PC-9 (cell line): Measurements from ENCODE around the gene SLC25A51. TPM values are rescaled to one million over a fixed set of nuclear protein-coding genes. Genes with fewer than 3 reads are reported as not detected.

Experiments used
- BruUV-seq: library from RNA; stranded (reverse); fragments of 400-500 nt; replicated peaks from 2 replicates; lab custom pipeline; 2021; lab: Mats Ljungman, UMichigan
- CTCF ChIA-PET: fragments of 300-600 bp; sonication (Branson Sonifier 250); formaldehyde crosslinking; loops from one replicate; lab custom pipeline; 2022; ENCODE audit warnings: antibody characterized with exemption; lab: Charles Lee
- POLR2A ChIA-PET: fragments of 300-600 bp; sonication (Branson Sonifier 250); formaldehyde crosslinking; loops from one replicate; lab custom pipeline; 2022; ENCODE audit warnings: antibody characterized with exemption; ENCODE audit not compliant: unreplicated experiment; lab: Charles Lee
- DNase-seq, 2 experiments: peaks; one replicate each; pipeline versions ENCODE4 v3.0.0 to v3.0.0-alpha.2; 2015 to 2022; ENCODE audit warnings: mixed read lengths in 1 of 2
- H2AFZ ChIP-seq: fragments of 200-600 bp; sonication (generic); 2 replicates; pipeline ENCODE4 v1.8.1; 2017; ENCODE audit warnings: antibody characterized with exemption
- H3F3A ChIP-seq: fragments of 200-600 bp; sonication (generic); 2 replicates; pipeline ENCODE4 v1.8.1; 2017; ENCODE audit warnings: antibody characterized with exemption, mild to moderate bottlenecking, low read depth; ENCODE audit not compliant: insufficient read depth
- H3K27ac ChIP-seq: fragments of 200-600 bp; sonication (generic); 2 replicates; pipeline ENCODE4 v1.6.1; 2016; ENCODE audit warnings: mixed run types
- H3K27me3 ChIP-seq: fragments of 200-600 bp; sonication (generic); 2 replicates; pipeline ENCODE4 v1.6.1; 2016; ENCODE audit warnings: low read depth, mixed run types; ENCODE audit not compliant: insufficient read depth
- H3K36me3 ChIP-seq: fragments of 200-600 bp; sonication (generic); 2 replicates; pipeline ENCODE4 v1.6.1; 2016; ENCODE audit warnings: low read depth, mixed run types
- H3K4me1 ChIP-seq: fragments of 200-600 bp; sonication (generic); replicated peaks from 2 replicates; pipeline ENCODE4 v1.6.1; 2016; ENCODE audit warnings: mixed run types; ENCODE audit not compliant: insufficient read depth
- H3K4me2 ChIP-seq: fragments of 200-600 bp; sonication (generic); 2 replicates; pipeline ENCODE4 v1.6.1; 2017; ENCODE audit warnings: mixed run types
- H3K4me3 ChIP-seq: fragments of 200-600 bp; sonication (generic); 2 replicates; pipeline ENCODE4 v1.6.1; 2016; ENCODE audit warnings: mixed run types
- H3K79me2 ChIP-seq: fragments of 200-600 bp; sonication (generic); 2 replicates; pipeline ENCODE4 v1.6.1; 2017; ENCODE audit warnings: low read depth, mixed run types
- H3K9me2 ChIP-seq: fragments of 200-600 bp; sonication (generic); 2 replicates; pipeline ENCODE4 v1.8.1; 2017; ENCODE audit warnings: mild to moderate bottlenecking; ENCODE audit not compliant: insufficient read depth
- H3K9me3 ChIP-seq: fragments of 200-600 bp; sonication (generic); 2 replicates; pipeline ENCODE4 v1.8.1; 2016; ENCODE audit warnings: low read depth; ENCODE audit not compliant: insufficient read depth
- H4K20me1 ChIP-seq: fragments of 200-600 bp; sonication (generic); 2 replicates; pipeline ENCODE4 v1.8.1; 2017; ENCODE audit not compliant: insufficient read depth
- EZH2 ChIP-seq: fragments of 200-600 bp; sonication (generic); IDR thresholded peaks from 2 replicates; pipeline ENCODE4 v1.8.0; 2017; ENCODE audit warnings: antibody characterized with exemption, low read depth
- intact Hi-C: fragments of 100-400 bp; cut with micrococcal nuclease; formaldehyde crosslinking; loops from one replicate; pipeline ENCODE4 v1.10.0; 2022; ENCODE audit not compliant: unreplicated experiment
- total RNA-seq: library from RNA; stranded (reverse); gene quantifications from 2 replicates; pipeline ENCODE4 v1.2.3, GENCODE V29; 2021
- TF ChIP-seq, protein P1 (sequence below): fragments of 200-600 bp; sonication (generic); conservative IDR thresholded peaks from 2 replicates; pipeline ENCODE4 v1.6.1; 2017; ENCODE audit warnings: mixed run types, antibody characterized with exemption, mild to moderate bottlenecking, moderate library complexity

The SLC25A51 gene
- total RNA-seq, 1 experiment from 2014 or later: 14.9 TPM

DNA sequence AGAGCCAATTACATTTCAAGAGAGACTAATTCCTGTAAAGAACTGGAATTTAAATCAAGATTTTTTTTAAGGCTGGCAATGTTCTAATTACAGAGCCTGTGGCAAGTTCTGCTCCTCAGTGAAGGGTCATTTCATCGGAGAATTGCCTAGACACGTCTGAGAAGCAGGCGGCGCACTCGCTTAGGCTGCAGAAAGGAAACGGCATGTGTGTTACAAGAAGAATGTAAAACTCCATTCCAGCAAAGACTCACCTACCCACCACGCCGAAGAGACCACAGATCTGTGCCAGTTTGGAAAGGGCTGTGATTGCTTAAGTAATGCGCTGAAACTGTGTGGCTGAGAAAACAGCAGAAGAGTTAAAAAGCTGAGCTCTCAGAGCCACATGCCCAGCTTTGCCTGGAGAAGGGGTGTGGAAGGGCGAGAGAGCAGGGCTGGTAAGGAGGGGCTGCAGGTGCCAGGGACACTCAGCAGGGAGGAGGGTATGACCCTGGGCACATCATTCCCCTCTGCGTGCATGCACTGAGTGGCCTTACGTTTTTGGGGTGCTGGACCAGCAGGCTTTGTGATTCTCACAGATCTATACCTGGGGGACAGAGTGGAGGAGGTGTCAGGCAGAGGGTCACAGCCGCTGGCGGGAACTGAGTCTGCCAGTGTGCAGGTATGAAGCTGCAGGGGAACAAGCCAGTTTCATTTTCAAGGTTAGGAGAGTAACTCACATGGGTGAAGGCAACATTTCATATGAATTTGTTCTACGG, 17.8 kb upstream of the SLC25A51 start:
- Histone ChIP-seq H3F3A (peaks cover 4% of the 10 kb centered on the region; the same call in 1 of the 2 replicates), H2AFZ (no peak overlapping the region), H4K20me1 (peaks cover 7% of the 10 kb centered on the region), H3K4me2 (no peak overlapping the region), H3K9me2 (no peaks in the 10 kb centered on the region), H3K36me3 (no peaks in the 10 kb centered on the region), H3K9me3 (no peaks in the 10 kb centered on the region), H3K4me1 (no peaks in the 10 kb centered on the region), H3K79me2 (0 out of 2 replicates have a peak, but pooled peaks cover 8% of the 10 kb centered on the region), H3K4me3 (no peak overlapping the region), H3K27me3 (no peaks in the 10 kb centered on the region), H3K27ac (no peak overlapping the region)
- intact Hi-C loops: no loop called here
- ChIA-PET CTCF (no interaction called here), POLR2A (no interaction called here)
- no peak for TF ChIP-seq EZH2
- TF ChIP-seq, protein P1, sequence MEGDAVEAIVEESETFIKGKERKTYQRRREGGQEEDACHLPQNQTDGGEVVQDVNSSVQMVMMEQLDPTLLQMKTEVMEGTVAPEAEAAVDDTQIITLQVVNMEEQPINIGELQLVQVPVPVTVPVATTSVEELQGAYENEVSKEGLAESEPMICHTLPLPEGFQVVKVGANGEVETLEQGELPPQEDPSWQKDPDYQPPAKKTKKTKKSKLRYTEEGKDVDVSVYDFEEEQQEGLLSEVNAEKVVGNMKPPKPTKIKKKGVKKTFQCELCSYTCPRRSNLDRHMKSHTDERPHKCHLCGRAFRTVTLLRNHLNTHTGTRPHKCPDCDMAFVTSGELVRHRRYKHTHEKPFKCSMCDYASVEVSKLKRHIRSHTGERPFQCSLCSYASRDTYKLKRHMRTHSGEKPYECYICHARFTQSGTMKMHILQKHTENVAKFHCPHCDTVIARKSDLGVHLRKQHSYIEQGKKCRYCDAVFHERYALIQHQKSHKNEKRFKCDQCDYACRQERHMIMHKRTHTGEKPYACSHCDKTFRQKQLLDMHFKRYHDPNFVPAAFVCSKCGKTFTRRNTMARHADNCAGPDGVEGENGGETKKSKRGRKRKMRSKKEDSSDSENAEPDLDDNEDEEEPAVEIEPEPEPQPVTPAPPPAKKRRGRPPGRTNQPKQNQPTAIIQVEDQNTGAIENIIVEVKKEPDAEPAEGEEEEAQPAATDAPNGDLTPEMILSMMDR: no peak
- DNase-seq: no peak
- no TSS peak for BruUV-seq

DNA sequence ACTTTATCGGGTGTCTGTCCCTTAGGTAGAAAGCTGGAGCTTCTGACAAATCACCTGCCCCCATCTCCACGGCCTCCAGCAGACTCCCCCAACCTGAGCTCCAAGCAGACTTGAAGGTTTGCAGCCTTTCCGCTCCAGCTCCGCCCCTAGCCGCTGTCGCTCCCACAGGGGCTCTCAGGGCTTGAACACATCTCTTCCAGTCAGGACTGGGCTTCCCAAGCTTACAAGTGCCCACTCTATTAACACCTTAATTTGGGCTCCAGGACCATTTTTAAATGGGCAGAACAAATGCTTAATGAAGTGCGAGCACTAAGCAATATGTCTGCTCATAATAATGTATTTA, 17.2 kb upstream of the SLC25A51 start:
- H3K27me3 ChIP-seq: no peaks in the 10 kb centered on the region
- no peaks in the 10 kb centered on the region for H3K9me3 ChIP-seq
- no peaks in the 10 kb centered on the region for H3K9me2 ChIP-seq
- H3F3A ChIP-seq: peaks cover 5% of the 10 kb centered on the region; the same call in 1 of the 2 replicates
- ChIA-PET CTCF (no interaction called here), POLR2A (no interaction called here)
- H3K27ac ChIP-seq: no peak overlapping the region
- H3K36me3 ChIP-seq: no peaks in the 10 kb centered on the region
- BruUV-seq: no TSS peak
- H4K20me1 ChIP-seq: peaks cover 2% of the 10 kb centered on the region
- no peak overlapping the region for H2AFZ ChIP-seq
- TF ChIP-seq, protein P1: no peak
- no peak for TF ChIP-seq EZH2
- H3K4me2 ChIP-seq: no peak overlapping the region
- no peak for DNase-seq
- no peaks in the 10 kb centered on the region for H3K4me1 ChIP-seq
- 0 out of 2 replicates have a peak, but pooled peaks cover 2% of the 10 kb centered on the region for H3K79me2 ChIP-seq
- H3K4me3 ChIP-seq: no peak overlapping the region
- intact Hi-C loops: no loop called here

DNA sequence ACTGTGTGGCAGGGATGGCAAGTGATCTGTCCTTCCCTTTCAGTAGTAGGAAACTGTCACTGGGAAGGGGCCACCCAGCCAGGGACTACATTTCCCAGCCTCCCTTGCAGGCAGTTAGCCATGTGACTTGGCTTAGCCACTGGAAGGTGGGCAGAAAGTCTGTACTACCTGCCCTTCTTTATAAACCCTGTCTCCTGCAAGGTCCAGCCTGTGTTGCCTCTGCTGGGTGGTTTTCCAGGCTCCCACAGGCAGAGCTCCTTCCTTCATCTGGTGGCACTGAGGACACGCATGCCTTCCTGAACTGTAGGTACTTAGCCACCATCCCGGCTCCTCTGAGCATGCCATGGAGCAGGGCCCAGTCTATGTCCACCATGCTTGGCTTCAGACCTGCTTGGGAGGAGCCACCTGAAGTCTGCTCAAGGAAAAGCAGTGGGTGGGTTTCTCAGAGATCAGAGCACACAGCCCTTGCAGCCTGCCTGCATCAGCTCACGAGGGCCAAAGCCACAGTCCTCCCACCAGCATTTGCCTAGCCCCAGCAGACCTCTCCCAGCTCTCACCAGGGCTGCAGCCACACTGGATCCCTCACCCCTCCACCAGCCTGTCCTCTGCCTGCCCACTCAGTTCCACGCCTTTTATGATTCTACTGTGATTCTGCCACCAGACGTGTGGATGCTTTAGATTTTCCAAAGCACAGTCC, 16.7 kb upstream of the SLC25A51 start:
- H3K27ac ChIP-seq: no peak overlapping the region
- no peaks in the 10 kb centered on the region for H3K9me3 ChIP-seq
- no peaks in the 10 kb centered on the region for H3K4me1 ChIP-seq
- H2AFZ ChIP-seq: no peak overlapping the region
- H3K4me2 ChIP-seq: no peak overlapping the region
- H4K20me1 ChIP-seq: no peaks in the 10 kb centered on the region
- CTCF ChIA-PET: no interaction called here
- peaks cover 5% of the 10 kb centered on the region; the same call in 1 of the 2 replicates for H3F3A ChIP-seq
- H3K27me3 ChIP-seq: no peaks in the 10 kb centered on the region
- POLR2A ChIA-PET: no interaction called here
- H3K9me2 ChIP-seq: no peaks in the 10 kb centered on the region
- no peaks in the 10 kb centered on the region for H3K36me3 ChIP-seq
- H3K79me2 ChIP-seq: no peaks in the 10 kb centered on the region
- BruUV-seq: no TSS peak
- TF ChIP-seq EZH2: no peak
- TF ChIP-seq, protein P1: no peak
- DNase-seq: no peak
- intact Hi-C loops: no loop called here
- no peak overlapping the region for H3K4me3 ChIP-seq
